T-helper 2 cell treated with Interferon-gamma antibody and Interleukin-4, amounts not matched to agents 100 ng/mL and 5 ng/mL, for 36 hours (primary cell): ENCODE data around the gene SNU13. TPM values are rescaled to one million over a fixed set of nuclear protein-coding genes. Genes with fewer than 3 reads are reported as not detected.
"Not testable (repeated sequence)": the region's sequence is repeated elsewhere in the genome, so short reads cannot be mapped to it uniquely, and the experiment has no call there.

Source experiments
- intact Hi-C: fragments of 100-400 bp; cut with micrococcal nuclease; formaldehyde crosslinking; loops from one replicate; pipeline ENCODE4 v1.15.1; 2023
- total RNA-seq: library from RNA; stranded (reverse); gene quantifications from 2 replicates; pipeline ENCODE4 v1.2.3, GENCODE V29; 2022

The SNU13 gene
- 200 and 215 TPM in 2 replicates for total RNA-seq

DNA sequence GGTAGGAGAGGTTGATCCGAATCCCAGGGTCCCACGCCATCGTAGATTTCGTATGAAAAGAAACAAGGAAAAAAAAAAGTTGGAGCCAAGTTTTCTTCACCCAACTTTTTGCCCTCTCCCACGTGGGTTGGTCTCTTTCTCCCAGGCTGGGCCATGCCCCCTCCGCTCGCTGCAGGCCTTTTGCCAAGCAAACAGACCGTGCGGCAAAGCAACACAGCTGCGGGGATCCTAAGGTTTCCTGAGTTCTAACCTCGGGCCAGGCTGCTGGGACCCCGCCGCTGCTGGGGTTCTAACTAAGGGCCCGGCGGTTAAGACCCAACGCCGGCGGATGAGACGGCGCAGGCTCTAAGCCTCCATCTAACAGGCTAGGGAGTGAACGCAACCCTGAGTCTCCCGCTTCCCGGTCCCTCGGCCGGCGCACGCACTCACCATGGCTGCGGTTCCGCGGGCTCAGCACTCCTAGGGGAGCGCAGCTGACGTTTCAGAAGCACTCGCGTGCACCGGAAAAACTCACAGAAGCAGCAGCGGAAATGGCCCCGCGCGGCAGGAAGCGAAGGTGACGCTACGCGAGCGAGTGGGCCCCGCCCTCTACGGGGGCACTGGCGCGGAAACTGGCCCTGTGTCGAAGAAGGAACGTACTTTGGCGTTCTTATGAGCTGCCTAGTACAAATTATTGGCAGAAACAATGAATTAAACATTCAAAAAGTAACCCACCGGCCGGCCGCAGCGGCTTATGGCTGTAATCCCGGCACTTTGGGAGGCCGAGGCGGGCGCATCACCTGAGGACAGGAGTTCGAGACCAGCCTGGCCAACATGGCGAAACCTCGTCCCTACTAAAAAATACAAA is at the start of gene SNU13:
TSS of gene SNU13 (minus strand) at position 503 of the 847 bp plus-strand sequence. CDS start at position 432, 71 bp downstream.
- intact Hi-C loops = loop anchor here (1.0 to 5.0 kb wide), 5 partner anchors 22 to 401 kb away; partner anchors contain the start of genes CCDC134, DESI1, RANGAP1 and XRCC6

DNA sequence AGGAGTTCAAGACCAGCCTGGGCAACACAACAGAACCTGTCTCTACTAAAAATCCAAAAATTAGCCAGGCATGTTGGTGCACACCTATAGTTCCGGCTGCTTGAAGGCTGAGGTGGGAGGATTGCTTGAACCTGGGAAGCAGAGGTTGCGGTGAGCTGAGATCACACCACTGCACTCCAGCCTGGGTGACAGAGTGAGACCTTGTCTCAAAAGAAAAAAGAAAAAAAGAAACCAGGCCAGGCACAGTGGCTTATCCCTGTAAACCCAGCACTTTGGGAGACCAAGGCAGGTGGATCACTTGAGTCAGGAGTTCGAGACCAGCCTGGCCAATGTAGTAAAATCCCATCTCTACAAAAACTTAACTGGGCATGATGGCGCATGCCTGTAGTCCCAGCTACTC is 44.6 kb upstream of the SNU13 start:
- intact Hi-C loops = not testable (repeated sequence)

DNA sequence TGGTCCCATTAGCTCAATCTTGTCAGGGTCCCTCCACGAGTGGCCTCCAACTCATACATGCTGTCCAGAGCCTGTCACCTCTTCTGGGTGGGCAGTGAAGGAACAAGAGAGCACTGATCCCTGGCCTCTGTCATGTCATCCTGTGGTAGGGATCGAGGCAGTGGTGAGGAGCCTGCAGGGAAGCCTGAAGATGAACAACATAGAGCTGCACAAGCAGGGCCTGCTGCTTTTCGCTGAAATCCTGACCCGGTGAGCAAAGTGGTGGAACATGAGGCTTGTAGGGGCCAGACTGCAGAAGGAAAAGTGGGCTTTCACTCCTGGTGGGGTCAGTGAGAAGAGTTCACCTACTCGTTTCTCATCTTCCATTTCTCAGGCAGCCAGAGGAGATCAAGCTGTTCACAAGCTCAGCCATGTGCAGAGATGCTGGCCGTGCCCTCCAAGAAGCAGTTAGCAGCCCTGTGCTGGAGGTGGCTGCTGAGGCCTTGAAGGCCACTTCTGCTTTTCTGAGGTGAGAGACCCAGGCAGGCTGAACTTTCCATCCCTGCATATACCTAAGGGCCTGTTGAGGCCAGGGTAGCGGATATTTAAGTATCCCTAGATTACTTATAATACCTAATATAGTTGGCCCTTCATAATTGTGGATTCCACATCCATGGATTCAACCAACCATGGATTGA is 43.6 kb upstream of the SNU13 start:
- intact Hi-C loops = no loop called here

DNA sequence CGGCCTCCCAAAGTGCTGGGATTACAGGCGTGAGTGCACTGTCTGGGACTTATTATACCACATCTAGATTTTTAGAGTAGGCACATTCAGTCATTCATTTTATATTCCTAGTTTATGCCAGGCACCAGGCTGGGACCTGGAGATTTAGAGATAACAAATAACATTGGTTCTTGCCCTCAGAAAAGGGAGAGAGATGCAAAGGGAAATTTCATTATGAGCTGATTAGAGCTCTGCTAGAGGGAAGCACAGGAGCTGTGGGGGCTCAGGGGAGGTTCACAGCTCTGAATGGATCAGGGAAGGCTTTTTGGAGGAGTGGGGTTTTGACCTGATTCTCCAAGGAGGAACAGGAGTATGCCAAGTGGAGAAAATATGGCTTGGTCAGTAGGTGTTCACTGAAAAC is 42.9 kb upstream of the SNU13 start:
- intact Hi-C loops = no loop called here

DNA sequence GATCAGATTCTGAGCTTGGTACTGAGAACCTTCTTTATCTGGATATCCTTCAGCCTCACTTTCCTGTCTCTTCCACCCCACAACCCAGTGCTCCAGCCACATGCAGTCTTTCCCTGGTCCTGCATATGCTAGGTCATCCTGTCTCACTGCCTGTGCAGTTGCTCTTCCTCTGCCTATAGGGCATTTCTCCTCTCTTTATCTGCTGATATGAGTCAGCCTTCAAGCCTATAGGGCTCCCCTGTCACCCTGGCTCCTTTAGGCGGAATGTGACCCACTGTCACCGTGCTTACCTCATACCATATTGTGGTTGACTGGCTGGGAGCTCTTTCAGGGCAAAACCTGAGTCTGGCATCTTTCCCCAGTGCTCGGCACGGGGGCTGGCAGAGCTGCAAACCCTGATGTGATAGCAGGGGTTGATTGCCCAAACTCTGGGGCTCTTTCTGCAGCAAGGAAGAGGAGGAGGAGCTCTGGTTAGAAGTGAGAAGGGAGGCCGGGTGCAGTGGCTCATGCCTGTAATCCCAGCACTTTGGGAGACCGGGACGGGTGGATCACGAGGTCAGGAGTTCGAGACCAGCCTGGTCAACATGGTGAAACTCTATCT is 36.9 kb upstream of the SNU13 start:
- intact Hi-C loops = no loop called here

DNA sequence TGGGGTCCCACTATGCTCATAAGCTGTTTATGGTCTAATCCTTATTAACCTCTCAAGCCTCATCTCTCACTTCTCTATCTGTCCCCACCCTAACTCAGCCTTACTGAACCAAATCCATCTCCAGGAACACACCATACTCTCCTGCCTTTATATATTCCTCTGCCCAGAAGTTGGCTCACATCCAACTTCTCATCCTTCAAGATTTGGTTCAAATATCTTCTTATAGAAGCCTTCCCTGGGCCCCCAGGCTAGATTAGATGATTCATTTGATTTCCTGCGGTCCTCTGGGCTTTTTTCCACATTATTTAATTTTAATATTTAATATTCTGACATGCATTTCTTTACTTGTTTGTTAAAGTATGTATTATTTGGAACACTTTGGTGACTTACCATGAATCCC is 33.8 kb upstream of the SNU13 start:
- intact Hi-C loops = no loop called here

DNA sequence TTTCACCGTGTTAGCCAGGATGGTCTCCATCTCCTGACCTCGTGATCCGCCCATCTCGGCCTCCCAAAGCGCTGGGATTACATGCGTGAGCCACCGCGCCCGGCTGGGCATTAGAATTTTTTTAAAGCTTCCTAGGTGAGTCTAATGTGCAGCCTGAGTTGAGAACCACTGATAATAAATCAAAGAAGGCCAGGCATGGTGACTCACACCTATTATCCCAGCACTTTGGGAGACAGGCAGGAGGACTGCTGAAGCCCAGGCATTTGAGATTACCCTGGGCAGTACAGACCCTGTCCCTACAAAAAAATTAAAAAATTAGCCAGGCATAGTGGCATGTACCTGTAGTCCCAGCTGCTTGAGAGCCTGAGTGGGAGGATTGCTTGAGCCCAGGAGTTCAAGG is 24.3 kb upstream of the SNU13 start:
- intact Hi-C loops = no loop called here

DNA sequence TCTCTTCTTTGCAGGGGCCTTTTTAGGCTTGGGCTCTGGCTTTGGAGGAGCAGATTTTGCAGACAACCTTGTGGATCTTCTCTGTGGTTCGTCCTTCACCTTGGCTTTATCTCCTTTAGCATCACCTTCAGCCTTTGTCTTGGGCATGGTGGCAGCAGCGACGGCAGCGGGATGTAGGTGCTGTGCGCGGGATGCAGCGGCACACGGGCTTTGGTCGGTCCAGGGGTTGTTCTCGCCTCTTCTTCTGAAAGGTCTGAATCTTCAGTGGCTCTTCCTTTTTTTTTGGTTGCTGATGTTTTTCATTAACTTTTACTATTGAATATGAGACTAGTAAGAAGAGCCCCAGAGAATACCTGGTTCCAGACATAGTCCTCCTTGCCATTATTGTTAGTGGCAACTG is 20.7 kb upstream of the SNU13 start:
- intact Hi-C loops = no loop called here

DNA sequence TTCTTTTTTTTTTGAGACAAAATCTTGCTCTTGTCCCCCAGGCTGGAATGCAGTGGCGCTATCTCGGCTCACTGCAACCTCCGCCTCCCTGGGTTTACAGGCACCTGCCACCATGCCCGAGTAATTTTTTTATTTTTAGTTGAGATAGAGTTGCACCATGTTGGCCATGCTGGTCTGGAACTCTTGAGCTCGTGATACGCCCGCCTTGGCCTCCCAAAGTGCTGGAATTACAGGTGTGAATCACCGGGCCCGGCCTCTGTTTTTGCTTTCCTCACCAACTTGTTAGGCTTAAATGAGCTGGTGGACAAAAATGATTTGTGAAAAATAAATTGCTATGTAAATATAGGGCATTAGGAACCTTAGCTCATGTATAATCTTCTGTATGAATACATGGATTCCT is 14.1 kb upstream of the SNU13 start:
- intact Hi-C loops = no loop called here

DNA sequence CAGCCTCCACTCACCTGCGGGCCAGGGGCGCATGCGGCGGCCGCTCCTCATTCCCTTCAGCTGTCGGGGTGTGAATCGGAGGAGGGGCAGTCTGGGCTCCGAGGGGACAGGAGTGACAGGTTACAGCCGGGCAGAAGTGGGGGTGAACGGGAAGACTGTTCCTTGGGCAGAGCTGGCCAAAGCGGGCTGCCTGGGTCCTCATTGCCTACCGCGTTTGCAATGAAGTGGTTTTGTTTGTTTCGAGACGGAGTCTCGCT is 11.4 kb upstream of the SNU13 start:
- intact Hi-C loops = no loop called here

DNA sequence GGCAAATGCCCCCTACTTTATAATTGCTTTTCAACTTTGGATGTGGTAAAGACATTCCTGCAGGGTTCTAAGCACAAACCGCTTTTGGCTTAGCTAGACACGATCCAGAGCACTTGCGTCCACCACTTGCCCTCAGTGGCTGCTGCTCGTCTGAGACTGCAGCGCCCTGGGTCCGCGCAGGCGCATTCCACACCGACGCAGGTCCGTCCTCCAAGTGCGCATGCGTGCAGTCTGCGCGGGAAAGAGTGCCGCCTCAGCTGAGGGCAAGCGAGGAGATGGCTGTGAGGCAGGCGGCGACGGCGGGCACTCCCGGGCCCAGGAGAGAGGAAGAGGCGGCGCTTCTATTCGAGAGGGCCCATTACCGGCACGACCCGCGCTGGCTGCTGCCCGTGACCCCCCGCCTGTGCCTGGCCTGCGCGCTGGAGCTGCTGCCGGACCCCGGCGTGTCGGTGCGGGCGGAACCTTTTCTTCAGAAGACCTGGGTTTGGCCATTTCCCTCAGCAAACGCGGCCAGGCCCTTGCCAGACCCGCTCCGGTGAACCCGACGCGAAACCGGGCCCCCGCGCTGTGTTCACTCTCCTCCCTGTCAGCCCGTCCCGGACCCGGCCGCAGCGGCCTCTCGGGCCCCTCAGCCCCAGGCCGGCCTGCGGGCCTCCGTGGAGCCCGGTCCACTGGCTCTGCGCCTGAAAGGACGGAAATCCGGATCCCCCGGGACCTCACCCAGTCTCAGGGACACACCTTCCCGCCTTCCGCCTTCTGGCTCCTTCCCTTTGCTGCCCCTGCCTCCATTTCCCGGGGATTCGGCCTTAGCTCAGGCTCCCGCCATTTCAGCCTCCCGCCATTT is 10.8 kb upstream of the SNU13 start, which contains the start of gene MEI1:
TSS of gene MEI1 (plus strand) at position 240 of the 844 bp plus-strand sequence. CDS start at position 276, 36 bp downstream.
- intact Hi-C loops = loop anchor here (5.0 to 10.0 kb wide), 2 partner anchors 83 to 385 kb away; no protein-coding TSS in a partner anchor

DNA sequence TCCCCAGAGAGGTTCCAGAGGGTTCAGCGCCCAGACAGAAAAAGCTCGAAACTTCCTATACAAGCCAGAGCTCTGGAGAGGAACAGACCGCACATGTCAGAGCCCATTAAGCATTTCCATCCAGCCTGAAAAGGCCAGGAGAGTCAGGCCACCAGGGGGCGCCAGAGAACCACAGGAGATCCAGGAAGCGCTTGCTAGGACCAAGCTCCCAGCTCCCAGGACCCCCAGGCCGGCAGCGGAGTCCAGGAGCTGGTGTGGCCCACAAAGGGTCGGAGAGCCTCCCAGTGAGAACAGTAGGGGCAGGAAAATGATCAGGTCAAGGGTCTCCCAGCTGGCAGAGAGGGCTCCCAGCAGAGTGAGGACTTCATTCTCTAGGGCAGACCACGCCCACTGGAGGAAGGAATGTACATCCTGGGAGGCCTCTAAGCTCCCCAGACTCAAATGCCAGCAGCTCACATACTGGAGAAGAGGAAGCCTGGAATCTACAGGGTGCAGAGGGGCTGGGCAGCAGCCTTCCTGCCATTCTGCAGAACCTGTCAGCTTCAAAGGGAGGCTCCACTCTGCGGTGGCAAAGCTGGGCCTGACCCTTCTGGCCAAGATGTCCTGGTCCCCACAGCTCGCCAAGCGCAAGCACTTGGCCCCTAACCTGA is 8.6 kb upstream of the SNU13 start:
- intact Hi-C loops = loop anchor here (1.0 to 10.0 kb wide), 4 partner anchors 85 to 388 kb away; no protein-coding TSS in a partner anchor

DNA sequence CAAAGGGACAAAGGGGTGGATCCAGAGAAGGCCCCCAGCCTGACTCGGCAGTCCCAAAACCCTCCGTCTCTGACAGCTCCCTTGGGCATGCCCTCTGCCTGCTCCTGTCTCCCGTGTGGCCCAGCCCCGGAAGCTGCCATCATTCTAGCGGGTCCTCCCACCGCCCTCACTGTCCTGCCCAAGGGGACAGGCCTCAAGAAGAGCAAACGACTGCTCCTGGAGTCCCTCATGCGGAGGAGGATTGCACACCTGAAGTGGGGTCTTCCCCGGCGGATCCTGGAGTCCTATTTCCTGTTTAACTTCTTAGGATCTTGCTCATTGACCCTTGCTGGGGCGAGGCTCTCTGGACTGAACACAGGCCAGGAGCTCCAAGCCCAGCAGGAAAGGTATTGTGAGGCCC is 8.0 kb upstream of the SNU13 start:
- intact Hi-C loops = loop anchor here (1.0 to 10.0 kb wide), 4 partner anchors 86 to 388 kb away; no protein-coding TSS in a partner anchor

DNA sequence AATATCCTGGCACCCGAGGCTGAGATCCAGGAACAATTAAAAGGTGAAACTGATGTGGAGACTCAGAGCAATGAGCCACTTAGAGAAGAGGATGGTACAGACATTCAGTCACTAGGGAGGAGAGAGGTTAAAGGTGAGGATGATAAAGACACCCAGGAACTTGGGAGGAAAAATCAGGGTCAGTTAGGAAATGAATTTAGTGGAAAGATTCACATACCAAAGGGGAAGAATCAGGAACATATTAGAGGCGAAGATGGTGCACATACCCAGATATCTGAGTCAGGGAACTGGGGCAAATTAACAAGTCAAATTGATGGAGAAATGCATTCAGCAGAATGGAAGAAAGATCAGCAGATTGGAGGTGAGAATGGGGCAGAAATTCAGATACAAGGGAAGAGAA is 6.5 kb upstream of the SNU13 start:
- intact Hi-C loops = loop anchor here (5.0 to 10.0 kb wide), 2 partner anchors 87 to 390 kb away; no protein-coding TSS in a partner anchor

DNA sequence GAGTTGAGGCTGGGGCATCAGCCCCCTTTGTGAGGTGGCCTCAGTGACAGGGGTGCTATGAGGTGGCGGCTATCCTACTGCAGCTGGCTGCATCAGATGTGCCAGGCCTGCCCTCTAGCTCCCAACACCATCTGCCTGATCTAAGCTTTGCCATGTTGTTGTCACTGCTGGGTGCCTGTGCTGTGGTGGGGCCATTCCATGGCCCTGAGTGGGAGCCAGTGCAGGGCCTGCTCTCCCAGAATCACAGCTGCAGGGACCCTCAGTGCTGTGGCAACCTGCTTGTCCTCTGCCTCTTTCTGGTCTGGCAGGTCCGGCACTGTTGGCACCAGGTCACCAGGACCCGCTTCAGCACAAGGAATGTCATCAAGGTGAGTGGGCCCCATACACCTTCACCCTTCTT is 1.8 kb upstream of the SNU13 start:
- intact Hi-C loops = loop anchor here (10.0 kb wide), 1 partner anchor 394 kb away; no protein-coding TSS in a partner anchor

DNA sequence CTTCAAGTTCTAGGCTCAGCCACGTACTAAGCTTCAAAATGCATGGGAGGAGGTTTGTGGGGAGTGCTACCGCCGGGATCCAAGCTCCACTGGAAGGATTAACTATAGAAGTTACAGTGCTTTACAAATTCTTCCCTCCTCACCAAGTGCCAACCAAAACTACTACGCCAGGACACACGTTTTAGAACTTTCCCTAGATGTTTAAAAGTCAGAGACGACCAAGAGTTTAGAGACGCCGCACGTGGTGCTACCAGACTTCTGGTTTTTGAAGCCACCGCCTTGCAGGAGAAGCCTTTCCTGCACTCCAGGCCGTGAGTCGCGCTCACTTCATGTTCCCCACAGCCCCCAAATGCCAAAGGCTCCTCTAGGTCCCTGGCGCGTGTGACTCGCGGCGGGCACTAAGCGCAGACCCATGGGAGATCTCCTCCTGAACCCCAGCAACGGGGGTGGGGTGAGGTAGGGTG is 734 bp downstream of the SNU13 start:
- intact Hi-C loops = loop anchor here (1.0 to 5.0 kb wide), 5 partner anchors 22 to 401 kb away; partner anchors contain the start of genes CCDC134, DESI1, RANGAP1 and XRCC6

DNA sequence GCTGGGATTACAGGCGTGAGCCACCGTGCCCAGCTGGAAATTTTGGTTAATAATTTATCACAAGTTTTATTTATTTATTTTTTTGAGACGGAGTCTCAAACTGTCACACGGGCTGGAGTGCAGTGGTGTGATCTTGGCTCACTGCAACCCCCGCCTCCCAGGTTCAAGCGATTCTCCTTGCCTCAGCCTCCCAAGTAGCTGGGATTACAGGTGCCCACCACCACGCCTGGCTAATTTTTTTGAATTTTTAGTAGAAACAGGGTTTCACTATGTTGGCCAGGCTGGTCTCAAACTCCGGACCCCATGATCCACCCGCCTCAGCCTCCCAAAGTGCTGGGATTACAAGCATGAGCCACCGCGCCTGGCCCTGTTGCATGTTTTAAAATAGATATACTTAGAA is 1.8 kb downstream of the SNU13 start:
- intact Hi-C loops = loop anchor here (5.0 kb wide), 2 partner anchors 115 to 400 kb away; partner anchors contain the start of genes CCDC134 and RANGAP1

DNA sequence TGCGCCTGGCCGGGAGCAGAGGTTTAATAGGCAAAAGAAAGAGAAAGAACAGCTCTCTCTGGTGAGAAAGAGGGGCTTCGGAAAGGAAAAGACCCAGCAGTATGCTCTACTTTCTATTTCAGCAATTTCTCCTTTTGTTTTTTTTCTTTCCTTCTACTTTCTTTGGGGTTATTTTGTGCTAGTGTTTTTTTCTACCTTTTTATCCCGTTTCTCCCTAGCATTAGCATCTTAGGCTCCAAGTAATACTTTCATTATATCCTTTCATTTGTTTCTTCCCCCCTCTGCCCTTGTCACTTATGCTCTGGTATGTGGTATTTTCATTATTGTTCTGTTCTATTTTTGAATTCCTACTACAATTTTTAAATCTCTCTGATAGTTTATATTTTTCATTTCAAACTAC is 4.5 kb downstream of the SNU13 start:
- intact Hi-C loops = no loop called here

DNA sequence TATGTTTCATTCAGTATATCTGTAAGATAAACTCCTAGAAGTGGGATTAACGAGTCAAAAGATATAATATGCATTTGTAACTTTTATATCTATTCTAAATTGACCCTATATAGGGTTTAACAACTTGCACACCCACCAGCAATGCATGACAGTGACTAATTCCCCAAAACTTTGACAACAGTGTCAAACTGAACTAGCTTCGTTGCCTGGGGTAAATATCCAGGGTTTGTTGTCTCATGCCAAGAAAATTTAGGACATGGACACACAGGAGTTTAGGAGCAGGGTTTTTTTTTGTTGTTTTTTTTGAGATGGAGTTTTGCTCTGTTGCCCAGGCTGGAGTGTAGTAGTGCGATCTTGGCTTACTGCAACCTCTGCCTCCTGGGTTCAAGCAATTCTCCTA is 5.1 kb downstream of the SNU13 start:
- intact Hi-C loops = no loop called here

DNA sequence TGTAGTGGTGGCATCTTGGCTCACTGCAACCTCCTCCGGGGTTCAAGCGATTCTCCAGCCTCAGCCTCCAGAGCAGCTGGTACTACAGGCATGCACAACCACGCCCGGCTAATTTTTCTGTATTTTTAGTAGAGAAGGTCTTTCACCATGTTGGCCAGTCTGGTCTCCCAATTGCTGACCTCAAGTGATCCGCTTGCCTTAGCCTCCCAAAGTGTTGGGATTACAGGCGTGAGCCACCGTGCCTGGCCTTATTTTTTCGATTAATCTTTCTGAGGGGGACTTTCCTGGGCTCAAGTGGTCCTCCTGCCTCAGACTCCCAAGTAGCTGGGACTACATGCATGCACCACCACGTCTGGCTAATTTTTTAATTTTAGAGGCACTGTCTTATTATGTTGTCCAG is 5.6 kb downstream of the SNU13 start:
- intact Hi-C loops = no loop called here
